PC-9 (cell line): Measurements from ENCODE around the gene ASTN2. TPM values are rescaled to one million over a fixed set of nuclear protein-coding genes. Genes with fewer than 3 reads are reported as not detected.

ENCODE experiments used
- BruUV-seq: library from RNA; stranded (reverse); fragments of 400-500 nt; replicated peaks from 2 replicates; lab custom pipeline; 2021; lab: Mats Ljungman, UMichigan
- CTCF ChIA-PET: fragments of 300-600 bp; sonication (Branson Sonifier 250); formaldehyde crosslinking; loops from one replicate; lab custom pipeline; 2022; ENCODE audit warnings: antibody characterized with exemption; lab: Charles Lee
- POLR2A ChIA-PET: fragments of 300-600 bp; sonication (Branson Sonifier 250); formaldehyde crosslinking; loops from one replicate; lab custom pipeline; 2022; ENCODE audit warnings: antibody characterized with exemption; ENCODE audit not compliant: unreplicated experiment; lab: Charles Lee
- DNase-seq, 2 experiments: peaks; one replicate each; pipeline versions ENCODE4 v3.0.0 to v3.0.0-alpha.2; 2015 to 2022; ENCODE audit warnings: mixed read lengths in 1 of 2
- H2AFZ ChIP-seq: fragments of 200-600 bp; sonication (generic); 2 replicates; pipeline ENCODE4 v1.8.1; 2017; ENCODE audit warnings: antibody characterized with exemption
- H3F3A ChIP-seq: fragments of 200-600 bp; sonication (generic); 2 replicates; pipeline ENCODE4 v1.8.1; 2017; ENCODE audit warnings: antibody characterized with exemption, mild to moderate bottlenecking, low read depth; ENCODE audit not compliant: insufficient read depth
- H3K27ac ChIP-seq: fragments of 200-600 bp; sonication (generic); 2 replicates; pipeline ENCODE4 v1.6.1; 2016; ENCODE audit warnings: mixed run types
- H3K27me3 ChIP-seq: fragments of 200-600 bp; sonication (generic); 2 replicates; pipeline ENCODE4 v1.6.1; 2016; ENCODE audit warnings: low read depth, mixed run types; ENCODE audit not compliant: insufficient read depth
- H3K36me3 ChIP-seq: fragments of 200-600 bp; sonication (generic); 2 replicates; pipeline ENCODE4 v1.6.1; 2016; ENCODE audit warnings: low read depth, mixed run types
- H3K4me1 ChIP-seq: fragments of 200-600 bp; sonication (generic); replicated peaks from 2 replicates; pipeline ENCODE4 v1.6.1; 2016; ENCODE audit warnings: mixed run types; ENCODE audit not compliant: insufficient read depth
- H3K4me2 ChIP-seq: fragments of 200-600 bp; sonication (generic); 2 replicates; pipeline ENCODE4 v1.6.1; 2017; ENCODE audit warnings: mixed run types
- H3K4me3 ChIP-seq: fragments of 200-600 bp; sonication (generic); 2 replicates; pipeline ENCODE4 v1.6.1; 2016; ENCODE audit warnings: mixed run types
- H3K79me2 ChIP-seq: fragments of 200-600 bp; sonication (generic); 2 replicates; pipeline ENCODE4 v1.6.1; 2017; ENCODE audit warnings: low read depth, mixed run types
- H3K9me2 ChIP-seq: fragments of 200-600 bp; sonication (generic); 2 replicates; pipeline ENCODE4 v1.8.1; 2017; ENCODE audit warnings: mild to moderate bottlenecking; ENCODE audit not compliant: insufficient read depth
- H3K9me3 ChIP-seq: fragments of 200-600 bp; sonication (generic); 2 replicates; pipeline ENCODE4 v1.8.1; 2016; ENCODE audit warnings: low read depth; ENCODE audit not compliant: insufficient read depth
- H4K20me1 ChIP-seq: fragments of 200-600 bp; sonication (generic); 2 replicates; pipeline ENCODE4 v1.8.1; 2017; ENCODE audit not compliant: insufficient read depth
- EZH2 ChIP-seq: fragments of 200-600 bp; sonication (generic); IDR thresholded peaks from 2 replicates; pipeline ENCODE4 v1.8.0; 2017; ENCODE audit warnings: antibody characterized with exemption, low read depth
- intact Hi-C: fragments of 100-400 bp; cut with micrococcal nuclease; formaldehyde crosslinking; loops from one replicate; pipeline ENCODE4 v1.10.0; 2022; ENCODE audit not compliant: unreplicated experiment
- total RNA-seq: library from RNA; stranded (reverse); gene quantifications from 2 replicates; pipeline ENCODE4 v1.2.3, GENCODE V29; 2021
- TF ChIP-seq, protein P1 (sequence below): fragments of 200-600 bp; sonication (generic); conservative IDR thresholded peaks from 2 replicates; pipeline ENCODE4 v1.6.1; 2017; ENCODE audit warnings: mixed run types, antibody characterized with exemption, mild to moderate bottlenecking, moderate library complexity

ASTN2 gene
- total RNA-seq, 1 experiment from 2014 or later: 6.2 TPM

DNA sequence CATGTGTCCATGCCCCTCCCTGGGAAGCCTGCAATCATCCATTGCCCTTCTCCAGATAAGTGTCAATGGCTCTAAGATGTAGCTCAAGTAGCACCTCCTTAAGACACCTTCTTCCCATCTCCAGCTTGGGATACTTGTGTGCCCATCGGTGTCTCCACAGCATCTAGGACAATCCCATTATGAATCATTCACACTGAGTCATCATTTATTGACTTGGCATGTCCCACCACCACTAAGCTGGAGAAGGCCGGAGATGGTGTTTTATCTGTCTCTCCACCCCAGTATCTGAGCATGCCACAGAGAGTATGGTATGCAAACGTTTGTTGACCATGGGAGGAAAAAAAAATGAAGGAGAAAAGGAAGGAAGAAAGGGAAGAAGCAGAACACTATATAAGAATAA is 385.5 kb downstream of the ASTN2 start:
- intact Hi-C loops: no loop called here
- BruUV-seq: no TSS peak
- CTCF ChIA-PET: no interaction called here

DNA sequence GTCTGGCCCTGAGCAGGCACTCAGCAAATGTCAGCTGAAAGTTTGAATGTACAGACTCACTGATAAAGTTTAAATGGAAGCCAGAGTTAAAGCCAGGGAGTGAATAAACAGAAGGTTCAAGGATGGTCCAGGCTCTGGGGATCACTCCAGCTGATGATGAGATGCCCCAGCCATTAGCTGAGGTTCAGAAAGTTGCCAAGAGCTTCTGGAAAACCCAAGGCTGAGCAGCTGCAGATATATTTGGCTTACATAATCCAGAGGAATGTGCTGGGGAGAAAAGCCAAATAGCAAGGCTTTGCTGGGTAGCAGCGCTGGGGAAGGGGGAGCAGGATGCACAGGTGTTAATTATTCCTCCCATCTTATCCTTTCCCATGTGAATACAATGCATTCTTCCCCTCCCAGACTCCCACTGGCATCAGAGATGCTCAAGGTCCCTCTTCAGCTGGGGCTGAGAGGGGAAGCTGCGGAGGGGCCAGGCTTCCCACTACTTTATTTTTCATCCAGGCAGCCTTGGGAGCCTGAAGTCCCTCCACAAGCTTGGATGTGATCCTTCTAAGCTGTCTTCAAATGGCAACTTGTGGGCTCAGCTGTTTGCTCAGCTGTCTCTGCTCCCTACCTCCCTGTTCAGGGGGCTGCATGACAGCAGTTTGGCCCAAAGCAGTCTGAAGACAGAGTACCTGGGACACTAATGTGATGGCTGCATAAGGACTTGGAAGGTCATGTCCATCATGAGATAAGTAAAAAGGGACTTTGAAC is 386.6 kb downstream of the ASTN2 start:
- Histone ChIP-seq H3K27me3 (peaks cover 11% of the 10 kb centered on the region; the same call in 1 of the 2 replicates), H3K9me3 (no peaks in the 10 kb centered on the region), H3K4me1 (no peaks in the 10 kb centered on the region), H2AFZ (no peak overlapping the region), H3K4me2 (no peak overlapping the region), H3K79me2 (no peaks in the 10 kb centered on the region), H3K36me3 (no peaks in the 10 kb centered on the region), H3F3A (no peaks in the 10 kb centered on the region), H3K27ac (no peak overlapping the region), H3K4me3 (no peak overlapping the region), H4K20me1 (no peaks in the 10 kb centered on the region), H3K9me2 (no peaks in the 10 kb centered on the region; the same call in 1 of the 2 replicates)
- POLR2A ChIA-PET: no interaction called here
- TF ChIP-seq EZH2: no peak
- TF ChIP-seq, protein P1, sequence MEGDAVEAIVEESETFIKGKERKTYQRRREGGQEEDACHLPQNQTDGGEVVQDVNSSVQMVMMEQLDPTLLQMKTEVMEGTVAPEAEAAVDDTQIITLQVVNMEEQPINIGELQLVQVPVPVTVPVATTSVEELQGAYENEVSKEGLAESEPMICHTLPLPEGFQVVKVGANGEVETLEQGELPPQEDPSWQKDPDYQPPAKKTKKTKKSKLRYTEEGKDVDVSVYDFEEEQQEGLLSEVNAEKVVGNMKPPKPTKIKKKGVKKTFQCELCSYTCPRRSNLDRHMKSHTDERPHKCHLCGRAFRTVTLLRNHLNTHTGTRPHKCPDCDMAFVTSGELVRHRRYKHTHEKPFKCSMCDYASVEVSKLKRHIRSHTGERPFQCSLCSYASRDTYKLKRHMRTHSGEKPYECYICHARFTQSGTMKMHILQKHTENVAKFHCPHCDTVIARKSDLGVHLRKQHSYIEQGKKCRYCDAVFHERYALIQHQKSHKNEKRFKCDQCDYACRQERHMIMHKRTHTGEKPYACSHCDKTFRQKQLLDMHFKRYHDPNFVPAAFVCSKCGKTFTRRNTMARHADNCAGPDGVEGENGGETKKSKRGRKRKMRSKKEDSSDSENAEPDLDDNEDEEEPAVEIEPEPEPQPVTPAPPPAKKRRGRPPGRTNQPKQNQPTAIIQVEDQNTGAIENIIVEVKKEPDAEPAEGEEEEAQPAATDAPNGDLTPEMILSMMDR: no peak
- no TSS peak for BruUV-seq
- CTCF ChIA-PET: no interaction called here
- DNase-seq: no peak
- intact Hi-C loops: no loop called here

More for the DNA sequence above, 385.5 kb downstream of the ASTN2 start:
- Histone ChIP-seq H3K4me3 (no peak overlapping the region), H3K9me2 (no peaks in the 10 kb centered on the region; the same call in 1 of the 2 replicates), H3K79me2 (no peaks in the 10 kb centered on the region), H3K4me2 (no peak overlapping the region), H3K4me1 (no peaks in the 10 kb centered on the region), H3K27me3 (peaks cover 6% of the 10 kb centered on the region; the same call in 1 of the 2 replicates), H3F3A (no peaks in the 10 kb centered on the region), H3K27ac (no peak overlapping the region), H2AFZ (no peak overlapping the region), H4K20me1 (no peaks in the 10 kb centered on the region), H3K36me3 (no peaks in the 10 kb centered on the region), H3K9me3 (no peaks in the 10 kb centered on the region)
- no peak for DNase-seq
- POLR2A ChIA-PET: no interaction called here
- TF ChIP-seq, protein P1: no peak

DNA sequence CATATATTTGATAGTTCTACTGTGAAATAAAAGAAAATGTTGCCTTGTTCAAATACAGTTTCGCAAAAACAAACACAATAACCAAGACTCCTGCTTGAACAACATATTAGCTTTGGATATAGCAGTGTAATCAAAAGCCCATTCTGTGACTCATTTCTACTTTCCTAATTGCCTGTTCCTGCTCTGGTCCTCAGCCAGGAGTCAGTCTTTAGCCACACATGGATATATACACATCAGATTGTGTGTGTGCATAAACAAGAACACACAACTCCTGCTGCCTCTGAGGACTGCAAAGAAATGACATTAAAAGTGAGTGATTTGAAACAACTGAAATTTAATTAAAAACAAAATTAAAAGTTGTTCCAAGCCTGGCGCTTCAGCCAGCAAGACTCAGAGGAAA is 393.0 kb downstream of the ASTN2 start:
- H3K27ac ChIP-seq: no peak overlapping the region
- H3K4me2 ChIP-seq: no peak overlapping the region
- peaks cover 5% of the 10 kb centered on the region; the same call in 1 of the 2 replicates for H3K27me3 ChIP-seq
- H3K36me3 ChIP-seq: no peaks in the 10 kb centered on the region
- no peaks in the 10 kb centered on the region for H3K4me1 ChIP-seq
- H3K9me2 ChIP-seq: no peaks in the 10 kb centered on the region; the same call in 1 of the 2 replicates
- intact Hi-C loops: no loop called here
- no TSS peak for BruUV-seq
- ChIA-PET POLR2A (no interaction called here), CTCF (no interaction called here)
- no peak for DNase-seq
- no peak overlapping the region for H3K4me3 ChIP-seq
- H3K79me2 ChIP-seq: no peaks in the 10 kb centered on the region
- H2AFZ ChIP-seq: no peak overlapping the region
- H4K20me1 ChIP-seq: no peaks in the 10 kb centered on the region
- H3F3A ChIP-seq: no peaks in the 10 kb centered on the region
- TF ChIP-seq EZH2: no peak
- TF ChIP-seq, protein P1: no peak
- no peaks in the 10 kb centered on the region for H3K9me3 ChIP-seq
